Measurements from ENCODE around the gene RALGAPA2.

GRCh38 chr20:20733943-20734342, 21.5 kb upstream of the RALGAPA2 start:
- TF ChIP-seq, protein P1, sequence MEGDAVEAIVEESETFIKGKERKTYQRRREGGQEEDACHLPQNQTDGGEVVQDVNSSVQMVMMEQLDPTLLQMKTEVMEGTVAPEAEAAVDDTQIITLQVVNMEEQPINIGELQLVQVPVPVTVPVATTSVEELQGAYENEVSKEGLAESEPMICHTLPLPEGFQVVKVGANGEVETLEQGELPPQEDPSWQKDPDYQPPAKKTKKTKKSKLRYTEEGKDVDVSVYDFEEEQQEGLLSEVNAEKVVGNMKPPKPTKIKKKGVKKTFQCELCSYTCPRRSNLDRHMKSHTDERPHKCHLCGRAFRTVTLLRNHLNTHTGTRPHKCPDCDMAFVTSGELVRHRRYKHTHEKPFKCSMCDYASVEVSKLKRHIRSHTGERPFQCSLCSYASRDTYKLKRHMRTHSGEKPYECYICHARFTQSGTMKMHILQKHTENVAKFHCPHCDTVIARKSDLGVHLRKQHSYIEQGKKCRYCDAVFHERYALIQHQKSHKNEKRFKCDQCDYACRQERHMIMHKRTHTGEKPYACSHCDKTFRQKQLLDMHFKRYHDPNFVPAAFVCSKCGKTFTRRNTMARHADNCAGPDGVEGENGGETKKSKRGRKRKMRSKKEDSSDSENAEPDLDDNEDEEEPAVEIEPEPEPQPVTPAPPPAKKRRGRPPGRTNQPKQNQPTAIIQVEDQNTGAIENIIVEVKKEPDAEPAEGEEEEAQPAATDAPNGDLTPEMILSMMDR (IDR thresholded peaks at IDR 0.05) = no peak
- no peak for TF ChIP-seq POLR2A (IDR thresholded peaks at IDR 0.05)

Measured in Peyer's patch (tissue), 4 donors.